A549 (cell line): ENCODE data around the gene FCSK.

Experiments used
- EP300 ChIP-seq, 2 experiments: fragments of >200 bp; sonication (Bioruptor Twin); formaldehyde crosslinking; IDR thresholded peaks; 2 replicates in 1 of 2; 3 replicates in 1 of 2; pipeline ENCODE4 v1.6.1; 2016 to 2017
- POLR2A ChIP-seq: IDR thresholded peaks from 2 replicates; pipeline ENCODE4 v1.6.1; 2012; ENCODE audit warnings: mild to moderate bottlenecking, low read length
- RAD21 ChIP-seq, 2 experiments: fragments of >200 bp in 1 of 2; sonication (Bioruptor Twin) in 1 of 2; formaldehyde crosslinking in 1 of 2; IDR thresholded peaks in 1 of 2; conservative IDR thresholded peaks in 1 of 2; 2 replicates in 1 of 2; 3 replicates in 1 of 2; pipeline ENCODE4 v1.6.1; 2012 to 2018; ENCODE audit warnings: inconsistent platforms in 1 of 2
- RCOR1 ChIP-seq: fragments of 150-350 bp; IDR thresholded peaks from 2 replicates; pipeline ENCODE4 v1.6.1; 2014; ENCODE audit warnings: antibody characterized with exemption, low read length, low read depth
- RFX5 ChIP-seq: fragments of 450-650 bp; IDR thresholded peaks from 2 replicates; pipeline ENCODE4 v1.7.1; 2014; ENCODE audit warnings: antibody characterized with exemption, mild to moderate bottlenecking, moderate library complexity
- TF ChIP-seq, protein P1 (sequence below): fragments of >200 bp; sonication (Bioruptor Twin); formaldehyde crosslinking; IDR thresholded peaks from 3 replicates; pipeline ENCODE4 v1.5.1; 2016
- TF ChIP-seq, protein P2 (sequence below): IDR thresholded peaks from 2 replicates; pipeline ENCODE4 v1.6.1; 2012

DNA sequence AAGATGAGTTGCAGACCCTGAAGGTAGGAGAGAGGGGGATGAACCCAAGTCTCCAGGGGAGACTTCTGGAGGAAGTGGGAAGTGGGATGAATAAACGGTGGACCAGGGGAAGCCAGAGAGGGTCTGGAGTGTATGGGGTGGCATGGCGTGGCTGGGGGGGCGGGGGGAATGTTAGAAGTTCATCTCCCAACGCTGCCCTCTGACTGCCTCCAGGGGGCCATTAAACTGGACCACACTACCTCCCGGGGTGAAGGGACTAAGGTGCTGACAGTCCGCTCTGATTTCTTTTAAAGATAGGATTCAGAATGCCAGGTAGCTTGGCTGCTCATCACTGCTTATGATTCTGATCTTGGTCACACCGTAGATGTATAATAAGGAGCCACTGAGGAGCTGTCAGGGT lies 36.7 kb upstream of the FCSK start:
- TF ChIP-seq, protein P1, sequence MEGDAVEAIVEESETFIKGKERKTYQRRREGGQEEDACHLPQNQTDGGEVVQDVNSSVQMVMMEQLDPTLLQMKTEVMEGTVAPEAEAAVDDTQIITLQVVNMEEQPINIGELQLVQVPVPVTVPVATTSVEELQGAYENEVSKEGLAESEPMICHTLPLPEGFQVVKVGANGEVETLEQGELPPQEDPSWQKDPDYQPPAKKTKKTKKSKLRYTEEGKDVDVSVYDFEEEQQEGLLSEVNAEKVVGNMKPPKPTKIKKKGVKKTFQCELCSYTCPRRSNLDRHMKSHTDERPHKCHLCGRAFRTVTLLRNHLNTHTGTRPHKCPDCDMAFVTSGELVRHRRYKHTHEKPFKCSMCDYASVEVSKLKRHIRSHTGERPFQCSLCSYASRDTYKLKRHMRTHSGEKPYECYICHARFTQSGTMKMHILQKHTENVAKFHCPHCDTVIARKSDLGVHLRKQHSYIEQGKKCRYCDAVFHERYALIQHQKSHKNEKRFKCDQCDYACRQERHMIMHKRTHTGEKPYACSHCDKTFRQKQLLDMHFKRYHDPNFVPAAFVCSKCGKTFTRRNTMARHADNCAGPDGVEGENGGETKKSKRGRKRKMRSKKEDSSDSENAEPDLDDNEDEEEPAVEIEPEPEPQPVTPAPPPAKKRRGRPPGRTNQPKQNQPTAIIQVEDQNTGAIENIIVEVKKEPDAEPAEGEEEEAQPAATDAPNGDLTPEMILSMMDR = no peak
- TF ChIP-seq RFX5 (no peak), RCOR1 (no peak), RAD21 (conservative IDR thresholded peaks at IDR 0.05 in 1 of 2, IDR thresholded peaks at IDR 0.05 in 1 of 2) (no peak), EP300 (IDR thresholded peaks at IDR 0.05) (no peak), POLR2A (no peak)
- TF ChIP-seq, protein P2, sequence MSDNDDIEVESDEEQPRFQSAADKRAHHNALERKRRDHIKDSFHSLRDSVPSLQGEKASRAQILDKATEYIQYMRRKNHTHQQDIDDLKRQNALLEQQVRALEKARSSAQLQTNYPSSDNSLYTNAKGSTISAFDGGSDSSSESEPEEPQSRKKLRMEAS = no peak
